GM19351 (cell line): ENCODE results near the gene KIAA1191.
"Not testable (repeated sequence)": the region's sequence is repeated elsewhere in the genome, so short reads cannot be mapped to it uniquely, and the experiment has no call there.

Source experiments
- ATAC-seq: cut with Tn5 transposase; IDR thresholded peaks from one replicate; pipeline ENCODE4 v1.9.1; 2021; ENCODE audit warnings: mild to moderate bottlenecking, moderate library complexity; ENCODE audit not compliant: unreplicated experiment

The KIAA1191 gene, protein sequence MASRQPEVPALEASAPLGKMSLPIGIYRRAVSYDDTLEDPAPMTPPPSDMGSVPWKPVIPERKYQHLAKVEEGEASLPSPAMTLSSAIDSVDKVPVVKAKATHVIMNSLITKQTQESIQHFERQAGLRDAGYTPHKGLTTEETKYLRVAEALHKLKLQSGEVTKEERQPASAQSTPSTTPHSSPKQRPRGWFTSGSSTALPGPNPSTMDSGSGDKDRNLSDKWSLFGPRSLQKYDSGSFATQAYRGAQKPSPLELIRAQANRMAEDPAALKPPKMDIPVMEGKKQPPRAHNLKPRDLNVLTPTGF

DNA sequence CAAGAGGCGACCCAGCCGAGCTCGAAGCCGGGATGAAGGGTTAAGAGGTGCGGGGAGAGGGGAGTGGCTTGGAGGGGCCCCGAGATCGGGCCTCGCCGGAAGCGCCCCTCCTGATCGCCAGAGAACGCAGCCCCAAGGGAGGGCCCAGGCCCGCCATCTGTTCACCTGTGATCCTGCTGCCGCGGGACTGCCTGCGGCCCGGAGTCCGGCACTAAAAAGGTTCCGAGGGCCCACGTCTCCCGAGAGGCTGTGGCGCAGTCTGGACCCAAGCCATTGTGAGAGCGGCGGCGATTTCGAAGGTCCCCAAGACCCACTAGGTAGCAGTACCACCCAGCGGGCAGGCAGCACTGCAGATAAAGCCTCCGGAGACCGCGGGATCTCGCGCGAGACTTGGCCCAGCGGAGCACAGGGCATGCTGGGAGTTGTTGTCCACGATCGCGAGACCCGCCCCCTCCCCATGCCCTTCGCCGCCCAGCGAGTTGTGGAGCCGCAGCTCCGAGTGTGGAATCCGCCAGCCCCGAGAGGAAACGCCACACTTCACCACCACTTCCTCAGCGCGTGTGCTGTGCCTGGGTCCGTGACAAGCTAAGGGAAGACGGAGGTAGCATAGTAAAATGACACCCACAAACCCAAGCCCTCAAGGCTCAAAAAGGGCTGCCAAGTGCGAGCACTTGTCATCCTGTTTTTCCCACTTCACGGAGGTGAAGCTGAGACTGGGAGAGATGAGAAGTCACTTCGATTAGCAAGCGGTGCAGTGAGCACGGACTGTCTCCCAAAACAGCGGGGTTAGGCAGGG lies at the start of gene KIAA1191:
KIAA1191 (minus strand) TSS at position 328 of the 796 bp plus-strand sequence. CDS start 2,256 bp downstream, outside the sequence.
- peak; percentile 82 for ATAC-seq

DNA sequence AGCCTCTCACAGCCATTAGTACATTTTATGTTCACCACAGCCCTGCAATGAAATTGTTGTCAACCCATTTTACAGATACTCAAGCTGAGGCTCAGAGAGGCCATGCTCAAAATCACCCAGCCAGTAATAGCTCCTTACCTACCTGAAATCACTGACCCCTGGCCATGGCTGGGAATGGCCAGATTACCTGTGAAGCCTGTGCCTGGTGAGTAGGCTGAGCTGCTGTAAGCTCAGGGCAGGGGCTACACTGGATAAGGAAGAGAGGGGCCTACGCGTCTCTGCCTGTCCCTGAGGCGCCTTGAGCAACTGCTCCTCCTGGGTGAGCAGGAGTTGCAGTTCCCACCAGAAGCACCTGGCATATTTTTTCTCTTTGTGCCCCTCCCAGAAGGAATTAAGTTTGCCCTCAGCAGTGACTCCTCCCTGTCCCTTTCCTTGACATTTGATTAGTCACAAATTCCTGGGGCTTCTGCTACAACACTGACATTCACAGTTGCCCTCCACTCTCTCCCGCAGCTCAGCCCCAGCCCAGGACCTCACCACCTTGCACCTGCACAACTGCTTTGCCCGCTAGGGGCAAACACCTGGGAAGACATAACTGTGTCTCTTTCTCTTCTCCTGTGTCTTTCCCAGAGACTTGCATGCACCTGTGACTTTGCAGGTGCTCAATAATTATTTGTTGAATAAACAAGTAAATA lies 49.1 kb upstream of the KIAA1191 start:
- ATAC-seq: no peak

DNA sequence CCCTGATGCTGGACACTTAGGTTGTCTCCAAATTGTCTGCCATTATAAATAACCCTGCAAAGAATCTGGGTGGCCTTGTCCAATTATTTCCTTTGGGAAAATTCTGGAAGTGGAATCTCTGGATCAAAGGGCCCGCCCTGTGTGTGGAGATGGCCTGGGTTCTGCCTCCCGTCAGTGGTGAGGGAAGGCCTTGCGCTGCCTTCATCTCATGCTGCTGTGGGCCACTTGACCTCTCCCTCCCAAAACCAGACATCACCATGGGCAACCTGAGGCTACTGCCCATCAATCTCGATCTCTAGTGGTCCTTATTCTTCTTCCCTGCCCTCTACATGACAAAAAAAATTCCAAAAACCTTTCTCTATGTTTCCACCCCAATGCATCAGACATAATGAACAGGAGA lies 48.2 kb upstream of the KIAA1191 start:
- ATAC-seq: no peak

DNA sequence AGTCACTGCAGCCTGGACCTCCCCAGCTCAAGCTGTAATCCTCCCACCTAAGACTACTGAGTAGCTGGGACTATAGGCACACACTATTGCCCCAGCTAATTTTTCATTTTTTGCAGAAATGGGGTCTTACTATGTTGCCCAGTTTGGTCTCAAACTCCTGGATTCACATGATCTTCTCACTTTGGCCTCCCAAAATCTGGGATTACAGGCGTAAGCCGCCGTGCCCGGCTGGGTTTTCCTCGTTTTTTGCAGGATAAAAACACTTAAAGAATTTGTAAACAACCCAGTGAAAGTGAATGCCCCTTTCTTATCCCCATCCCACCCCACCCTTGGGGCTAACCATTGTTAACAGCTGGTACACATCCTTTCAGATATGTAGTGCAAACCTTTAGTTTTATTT lies 47.0 kb upstream of the KIAA1191 start:
- no peak for ATAC-seq

DNA sequence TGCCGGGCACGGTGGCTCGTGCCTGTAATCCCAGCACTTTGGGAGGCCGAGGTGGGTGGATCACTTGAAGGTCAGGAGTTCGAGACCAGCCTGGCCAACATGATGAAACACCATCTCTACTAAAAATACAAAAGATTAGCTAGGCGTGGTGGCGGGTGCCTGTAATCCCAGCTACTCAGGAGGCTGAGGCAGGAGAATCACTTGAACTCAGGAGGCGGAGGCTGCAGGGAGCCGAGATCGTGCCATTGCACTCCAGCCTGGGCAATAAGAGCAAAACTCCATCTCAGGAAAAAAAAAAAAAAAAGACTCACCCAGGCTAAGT lies 46.6 kb upstream of the KIAA1191 start:
- not testable (repeated sequence) for ATAC-seq

DNA sequence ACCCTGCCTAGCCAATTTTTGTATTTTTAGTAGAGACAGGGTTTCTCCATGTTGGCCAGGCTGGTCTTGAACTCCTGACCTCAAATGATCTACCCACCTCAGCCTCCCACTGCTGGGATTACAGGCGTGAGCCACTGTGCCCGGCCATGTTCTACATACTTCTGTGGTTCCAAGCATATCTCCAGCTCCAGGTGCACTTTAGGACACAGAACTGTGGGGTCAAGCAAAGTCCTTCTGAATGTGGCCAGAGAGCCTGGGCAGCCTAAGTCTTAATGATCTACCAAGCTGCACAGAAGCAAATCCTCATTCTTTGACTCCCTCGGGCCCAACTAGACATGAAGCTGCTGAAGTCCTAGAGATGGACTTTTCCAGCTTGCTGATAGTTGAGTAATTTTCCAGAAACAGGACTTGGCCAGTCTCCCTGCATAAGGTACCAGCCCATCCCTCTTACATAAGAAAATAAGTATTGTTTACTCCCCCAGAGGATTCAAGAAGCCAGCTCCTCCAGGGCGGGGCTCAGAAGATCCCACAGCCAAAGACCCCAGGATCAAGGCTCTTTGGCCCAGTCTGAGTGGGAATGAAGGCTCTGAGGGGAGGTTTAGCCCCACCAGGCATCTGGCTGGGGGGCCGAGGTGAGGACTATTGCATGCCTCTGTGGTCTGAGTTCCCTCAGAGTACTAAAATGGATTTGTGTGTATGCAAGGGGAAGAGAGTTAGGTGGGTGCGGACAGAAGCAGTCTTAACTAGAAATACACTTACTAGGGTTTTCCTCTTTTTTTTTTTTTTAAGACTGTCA lies 46.1 kb upstream of the KIAA1191 start:
- no peak for ATAC-seq

DNA sequence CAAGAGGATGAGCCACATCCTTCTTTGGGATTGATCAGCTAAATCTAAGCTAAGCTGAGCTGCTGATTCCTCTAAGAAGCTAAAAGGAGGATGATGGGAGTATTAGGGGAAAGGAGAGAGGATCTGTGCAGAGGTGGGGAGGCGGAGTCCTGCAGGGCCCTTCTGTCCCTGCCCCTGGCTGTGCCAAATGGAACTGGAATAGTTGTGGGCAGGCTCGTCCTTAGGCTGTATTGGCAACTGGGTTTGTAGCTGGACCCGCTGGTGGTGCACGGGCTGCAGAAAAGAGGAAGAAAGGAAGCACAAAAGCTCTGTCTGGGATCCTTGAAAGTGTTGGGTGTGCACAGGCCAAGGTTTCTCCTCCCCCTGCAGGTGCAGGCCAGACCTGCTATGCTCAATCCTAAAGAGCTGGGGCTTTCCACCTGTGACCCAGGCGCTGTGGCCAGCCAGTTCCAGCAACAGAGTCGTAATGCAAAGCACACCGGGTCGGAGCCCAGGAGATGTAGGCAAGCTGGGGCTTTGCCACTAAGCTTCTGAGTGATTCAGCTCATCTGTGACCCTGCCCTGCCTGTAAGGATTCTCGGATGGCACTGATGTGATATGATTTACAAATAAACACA lies 45.0 kb upstream of the KIAA1191 start:
- no peak for ATAC-seq

DNA sequence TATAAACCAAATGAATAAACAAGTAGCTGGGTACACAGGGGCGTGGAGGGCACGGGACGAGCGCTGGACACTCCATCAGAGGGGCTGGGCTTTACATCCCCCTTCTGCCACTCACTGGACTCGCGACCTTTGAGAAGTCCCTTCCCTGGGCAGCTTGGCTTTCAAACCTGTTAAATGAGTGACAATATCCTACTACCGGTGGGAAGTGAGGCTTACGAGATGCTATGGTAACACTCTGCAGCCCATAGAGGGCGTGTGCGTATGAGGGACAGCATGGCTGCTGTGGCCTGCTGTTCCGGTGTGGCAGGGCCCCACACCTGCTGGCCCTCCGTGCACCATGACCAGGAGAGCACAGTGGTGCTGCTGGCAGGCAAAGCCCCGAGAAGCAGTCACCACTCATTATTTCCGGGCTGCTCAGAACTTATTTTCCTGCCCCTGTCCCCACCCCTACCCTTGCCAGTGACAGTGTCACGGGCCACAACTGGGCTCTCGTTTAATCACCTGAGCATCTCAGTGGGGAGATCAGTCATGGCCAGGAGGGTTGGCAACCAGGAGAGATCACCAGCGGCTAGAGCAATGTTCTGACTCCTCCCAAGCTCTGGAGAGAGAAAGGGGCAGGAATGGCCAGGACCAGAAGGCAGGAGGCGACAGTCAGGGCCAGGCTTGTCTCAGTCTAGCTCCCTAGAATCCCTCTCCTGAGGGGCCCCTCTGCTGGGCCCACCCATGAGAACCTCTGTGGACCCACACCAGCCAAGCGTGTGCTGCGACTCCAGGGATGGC lies 44.3 kb upstream of the KIAA1191 start:
- no peak for ATAC-seq

DNA sequence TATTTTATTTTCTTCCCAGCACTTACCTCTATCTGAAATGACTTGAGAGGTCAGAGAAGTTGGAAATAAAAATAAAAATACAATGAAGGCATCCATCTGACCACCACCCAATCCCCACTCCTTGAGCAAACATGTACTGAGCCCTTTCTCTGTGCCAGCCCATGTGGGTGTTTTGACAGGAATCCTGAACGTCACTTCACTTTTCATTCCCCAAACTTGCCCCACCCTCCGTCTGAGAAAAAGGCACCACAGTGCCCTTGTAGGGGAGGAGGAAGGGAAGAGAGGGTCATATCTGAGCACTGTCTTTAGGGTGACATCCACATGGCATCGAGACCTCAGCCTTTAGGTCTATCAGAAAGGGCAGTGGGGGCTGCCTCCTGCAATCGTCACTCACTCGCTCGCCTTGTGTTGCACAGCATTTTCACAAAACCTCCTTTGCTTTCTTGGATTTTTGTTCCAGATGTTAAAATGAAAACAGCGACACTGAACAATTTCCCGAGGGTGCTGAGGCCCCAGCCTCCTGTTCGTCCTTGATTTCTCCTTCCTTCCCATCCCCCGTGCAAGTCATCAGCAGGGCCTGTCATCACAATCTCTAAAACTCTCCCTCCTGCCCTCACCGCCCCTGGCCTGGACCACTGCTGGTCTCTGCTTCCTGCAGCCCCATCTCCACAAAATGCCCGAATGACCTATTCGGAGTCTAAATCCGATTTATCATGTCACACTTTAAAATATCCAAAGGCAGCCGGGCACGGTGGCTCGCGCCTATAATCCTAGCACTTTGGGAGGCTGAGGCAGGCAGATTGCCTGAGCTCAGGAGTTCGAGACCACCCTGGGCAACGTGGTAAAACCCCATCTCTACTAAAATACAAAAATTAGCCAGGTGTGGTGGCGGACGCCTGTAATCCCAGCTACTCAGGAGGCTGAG lies 40.0 kb upstream of the KIAA1191 start:
- no peak for ATAC-seq

DNA sequence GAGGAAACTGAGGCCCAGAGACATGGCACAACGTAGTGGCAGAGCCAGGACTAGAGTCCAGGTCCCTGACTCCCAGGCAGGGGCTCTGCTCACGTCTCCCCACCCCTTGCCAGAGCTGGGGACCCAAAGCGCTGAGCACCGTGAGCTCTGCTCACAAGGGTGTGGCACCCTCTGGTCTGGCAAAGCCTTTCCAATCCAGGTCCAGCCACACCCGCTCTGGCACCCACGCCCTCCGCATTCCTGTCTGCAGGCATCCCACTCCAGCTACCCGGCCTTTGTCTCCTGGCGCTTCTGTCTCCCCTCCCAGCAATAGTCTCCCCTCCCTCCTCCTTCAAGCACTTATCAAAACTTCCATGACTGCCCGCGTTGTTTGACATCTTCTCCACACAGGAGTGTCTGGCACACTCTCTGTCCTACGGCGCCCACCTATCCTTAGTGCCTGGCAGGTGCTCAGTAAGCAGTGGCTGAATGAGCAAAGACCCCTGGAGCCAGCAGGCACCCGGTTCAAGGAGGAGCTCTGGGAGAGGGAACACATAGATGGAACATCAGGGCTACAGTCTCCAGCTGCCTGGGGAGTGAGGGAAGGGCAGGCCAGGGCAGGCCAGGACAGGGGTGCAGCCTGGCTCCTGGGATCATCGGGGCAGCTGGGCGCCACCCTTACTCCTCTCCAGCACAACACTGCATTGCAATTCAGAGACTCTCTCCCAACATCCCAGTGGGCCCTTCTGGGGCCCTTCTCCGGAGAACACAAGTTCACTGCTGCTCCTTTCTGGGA lies 39.0 kb upstream of the KIAA1191 start:
- ATAC-seq: no peak

DNA sequence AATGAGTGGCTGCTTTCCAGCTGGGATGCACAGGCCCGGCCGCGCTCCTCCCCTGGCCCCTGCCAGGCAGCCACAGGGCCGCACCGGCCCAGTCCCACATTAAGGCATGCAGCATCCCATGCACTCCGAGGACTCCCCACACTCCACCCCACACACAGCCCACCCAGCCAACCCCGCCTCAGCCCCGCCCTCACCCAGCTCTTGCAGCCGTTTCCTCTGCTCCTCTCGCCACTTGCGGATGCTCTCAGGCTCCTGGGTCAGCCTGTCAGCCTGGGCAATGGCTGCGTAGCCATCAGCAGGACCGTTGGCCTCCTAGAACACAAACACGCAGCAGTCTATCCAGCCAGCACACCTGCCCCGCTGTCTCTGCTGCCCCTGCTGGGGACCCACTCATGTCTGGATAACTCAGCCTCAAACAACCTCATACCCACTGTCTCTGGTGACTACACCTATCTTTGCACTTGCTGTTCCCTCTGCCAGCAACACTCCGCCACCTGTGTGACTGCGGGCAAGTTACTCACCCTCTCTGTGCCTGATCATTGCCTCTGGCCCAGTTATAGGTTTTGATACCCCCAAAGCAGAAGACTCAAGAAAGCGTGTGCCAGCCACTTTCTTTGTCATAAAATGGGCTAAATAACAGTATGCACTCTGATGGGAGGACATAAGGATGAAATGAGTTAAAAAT lies 36.3 kb upstream of the KIAA1191 start:
- no peak for ATAC-seq

DNA sequence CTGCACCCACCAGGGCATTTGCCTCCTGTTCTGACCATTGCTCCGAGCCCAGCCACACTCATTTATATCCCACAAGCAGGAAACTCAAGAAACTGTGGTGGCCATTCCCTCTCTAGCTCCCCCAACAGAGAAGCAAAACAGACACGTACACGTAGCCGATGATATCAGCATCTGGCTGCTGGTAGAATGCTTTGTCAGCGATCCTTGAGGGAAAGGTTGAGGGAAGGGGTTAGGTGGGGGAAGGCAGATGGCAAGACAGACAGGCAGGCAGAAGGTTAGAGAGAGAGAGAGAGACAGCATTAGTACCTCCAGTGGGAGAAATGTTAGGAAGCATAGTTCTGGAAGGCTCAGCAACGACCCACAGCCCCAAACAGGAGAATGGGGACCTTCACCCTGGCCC lies 34.8 kb upstream of the KIAA1191 start:
- no peak for ATAC-seq

DNA sequence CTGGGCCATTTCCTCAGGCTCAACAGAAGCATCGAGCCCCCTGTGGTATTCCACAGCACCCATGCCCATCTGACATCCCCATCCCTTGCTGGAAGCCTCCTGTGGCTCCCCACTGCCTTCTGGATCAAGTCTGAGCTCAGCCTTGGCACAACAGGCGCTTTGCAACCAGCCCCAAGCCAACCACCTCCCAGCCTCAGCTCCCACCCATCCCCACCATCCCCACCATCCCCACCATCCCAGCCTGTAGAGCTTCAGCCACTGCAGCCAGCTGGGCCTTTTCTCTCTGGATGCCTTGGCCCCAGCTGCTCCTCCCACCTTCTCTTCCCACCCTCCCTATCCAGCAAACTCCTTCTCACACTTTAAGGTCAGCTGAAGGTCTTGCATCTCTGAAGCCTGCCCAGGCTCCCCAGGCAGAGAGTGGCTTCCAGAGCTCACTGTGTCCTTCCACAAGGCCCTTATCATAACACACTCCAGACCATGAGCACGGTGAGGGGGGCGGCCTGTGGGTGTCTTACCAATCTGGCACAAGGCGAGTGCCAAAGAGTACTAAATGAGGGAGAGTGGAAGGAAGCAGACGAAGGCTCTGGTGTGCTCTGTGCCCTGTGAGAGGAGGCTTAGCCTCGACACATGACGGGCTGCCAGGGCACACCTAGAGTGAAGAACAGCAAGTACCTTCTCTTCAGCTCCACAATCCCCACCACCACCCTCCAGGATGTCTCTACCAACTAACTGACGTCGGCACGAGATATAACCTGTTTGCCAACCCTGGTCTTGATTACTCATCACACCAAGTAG lies 33.5 kb upstream of the KIAA1191 start:
- no peak for ATAC-seq

DNA sequence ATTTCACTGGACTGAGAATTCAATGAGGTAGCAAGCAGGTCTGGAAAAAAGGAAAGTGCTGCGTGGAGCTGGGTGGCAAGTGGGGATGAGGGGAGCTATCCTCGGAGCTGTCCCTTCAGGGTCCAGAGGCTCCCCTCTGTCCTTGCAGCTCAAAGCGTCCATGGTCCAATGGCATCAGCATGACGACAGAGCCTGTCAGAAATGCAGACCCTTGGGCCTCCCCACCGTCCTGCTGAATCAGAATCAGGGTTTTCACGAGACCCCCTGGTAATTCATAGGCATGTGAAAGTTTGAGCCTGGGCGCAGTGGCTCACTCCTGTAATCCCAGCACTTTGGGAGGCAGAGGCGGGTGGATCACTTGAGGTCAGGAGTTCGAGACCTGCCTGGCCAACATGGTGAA lies 32.5 kb upstream of the KIAA1191 start:
- no peak for ATAC-seq

DNA sequence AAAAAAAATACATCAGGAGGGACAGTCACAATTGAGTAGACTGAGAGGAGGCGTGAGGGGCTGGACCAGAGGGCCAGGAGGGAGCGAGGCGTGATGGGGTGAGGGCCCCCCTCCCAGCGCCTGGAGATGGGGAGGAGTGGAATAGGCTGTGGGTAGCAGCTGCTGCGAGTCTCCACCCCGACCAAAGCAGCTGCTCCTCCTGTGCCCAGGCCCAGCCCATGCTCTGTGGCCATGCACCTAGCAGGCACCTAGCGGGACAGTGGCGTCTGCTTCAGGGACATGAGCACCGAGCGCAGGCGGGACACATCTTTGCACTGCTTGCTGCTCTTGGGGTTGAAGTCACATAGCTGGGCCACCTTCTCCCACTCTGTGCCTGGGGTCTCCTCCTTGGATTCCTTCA lies 31.0 kb upstream of the KIAA1191 start:
- no peak for ATAC-seq

DNA sequence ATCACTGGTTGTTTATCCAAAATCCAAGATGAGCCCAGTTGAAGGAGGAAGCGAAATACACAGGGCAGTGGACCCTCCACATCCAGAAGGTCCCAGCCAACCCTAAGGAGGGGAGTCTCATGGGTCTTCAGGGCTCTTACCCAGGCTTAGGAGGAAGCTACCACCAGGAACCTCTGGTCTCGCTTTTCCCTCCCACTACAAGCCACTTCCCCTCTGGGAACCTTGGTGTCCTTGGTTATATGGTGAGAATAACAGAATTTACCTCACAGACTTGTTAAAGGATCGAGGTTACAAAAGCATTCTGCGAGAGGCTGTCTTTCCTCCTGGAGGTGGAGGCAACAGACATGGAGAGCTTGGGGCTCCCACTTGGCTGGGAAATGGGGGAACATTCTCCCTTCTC lies 30.4 kb upstream of the KIAA1191 start:
- ATAC-seq: no peak

DNA sequence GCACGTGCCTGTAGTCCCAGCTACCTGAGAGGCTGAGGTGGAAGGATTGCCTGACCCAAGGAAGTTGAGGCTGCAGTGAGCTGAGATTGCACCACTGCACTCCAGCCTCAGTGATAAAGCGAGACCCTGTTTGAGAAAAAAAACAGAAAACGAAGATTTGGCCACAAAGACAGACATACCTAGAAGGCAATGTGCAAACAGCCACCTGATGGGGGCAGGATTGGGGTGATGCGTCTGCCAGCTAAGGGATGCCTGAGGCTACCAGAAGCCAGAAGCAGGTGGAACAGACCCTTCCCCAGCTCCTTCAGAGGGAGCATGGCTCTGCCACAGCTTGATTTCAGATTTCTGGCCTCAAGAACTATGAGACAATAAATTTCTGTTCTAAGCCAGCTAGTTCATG lies 29.9 kb upstream of the KIAA1191 start:
- ATAC-seq: no peak
